HepG2 (cell line): ENCODE data around the gene MOV10L1. TPM values are rescaled to one million over a fixed set of nuclear protein-coding genes. Genes with fewer than 3 reads are reported as not detected.

ENCODE experiments used
- DMTF1 ChIP-seq: sonication (generic); formaldehyde crosslinking; IDR thresholded peaks from 2 replicates; pipeline ENCODE4 v1.4.0; 2020; ENCODE audit warnings: mild to moderate bottlenecking, missing genetic modification reagents
- MLXIP ChIP-seq: sonication (generic); formaldehyde crosslinking; IDR thresholded peaks from 2 replicates; pipeline ENCODE4 v1.9.0; 2021; ENCODE audit warnings: missing genetic modification reagents, borderline replicate concordance
- MNT ChIP-seq: fragments of 450-650 bp; IDR thresholded peaks from 2 replicates; pipeline ENCODE4 v1.6.1; 2016
- SRSF9 ChIP-seq: fragments of 200-400 bp; formaldehyde crosslinking; IDR thresholded peaks from 2 replicates; pipeline ENCODE4 v1.6.1; 2018; ENCODE audit warnings: borderline replicate concordance, mild to moderate bottlenecking, low read depth, low read length; ENCODE audit not compliant: insufficient read depth, poor library complexity, severe bottlenecking
- ZBTB20 ChIP-seq: sonication (generic); formaldehyde crosslinking; IDR thresholded peaks from 2 replicates; pipeline ENCODE4 v1.8.1; 2023; ENCODE audit warnings: missing genetic modification reagents, low read depth, mild to moderate bottlenecking, borderline replicate concordance
- polyA plus RNA-seq, 8 experiments: library from polyadenylated mRNA; depleted of rRNA in 3 of 8; stranded (reverse) in 7 of 8; unstranded in 1 of 8; fragments of >200 nt; fragmentation: Illumina TruSeq in 4 of 8; extraction: Trizol in 4 of 8; gene quantifications; 2 replicates each; pipeline versions ENCODE4 v1.2.1 to v1.2.3, GENCODE V29; 2011 to 2016; ENCODE audit warnings: low read depth in 4 of 8, missing spikeins in 1 of 8, mixed read lengths in 1 of 8; ENCODE audit not compliant: insufficient read depth in 1 of 8
- total RNA-seq, 5 experiments: library from RNA; depleted of rRNA; stranded (reverse); fragments of >200 nt; fragmentation: Illumina TruSeq; extraction: Trizol; gene quantifications; 2 replicates each; pipeline ENCODE4 v1.2.3, GENCODE V29; 2016; ENCODE audit warnings: low read depth in 1 of 5

The MOV10L1 gene
- total and polyA plus RNA-seq, 2 of the 13 experiments (the other 11 are each of a cell fraction or from before 2014, with no cell fraction given), result 0.11 to 0.12 TPM

GRCh38 chr22:50153756-50154140, 63.9 kb downstream of the MOV10L1 start (continued):
- no peak for TF ChIP-seq MLXIP
- no peak for TF ChIP-seq SRSF9
- TF ChIP-seq ZBTB20 (CRISPR knock-in tag), result no peak
- no peak for TF ChIP-seq MNT
- TF ChIP-seq DMTF1, result no peak
